HepG2 (cell line): ENCODE data around the gene ATPAF1. TPM values are rescaled to one million over a fixed set of nuclear protein-coding genes. Genes with fewer than 3 reads are reported as not detected.

Source experiments
- ATAC-seq: fragments of 200-7000 bp; cut with Tn5 transposase; 3 replicates; pipeline ENCODE4 v1.9.1; 2020; ENCODE audit warnings: mild to moderate bottlenecking, moderate library complexity
- BruUV-seq: library from RNA; stranded (reverse); fragments of 400-500 nt; replicated peaks from 2 replicates; lab custom pipeline; 2021; lab: Mats Ljungman, UMichigan
- CTCF ChIA-PET: fragments of 300-600 bp; formaldehyde crosslinking; extraction: SDS; loops from one replicate; lab custom pipeline; 2021; ENCODE audit warnings: low total read pairs, inconsistent platforms, low intra/inter-chr PET ratio; lab: Yijun Ruan, JAX
- POLR2A ChIA-PET: fragments of 350-600 bp; sonication (Branson Sonifier 250); formaldehyde crosslinking; loops from one replicate; lab custom pipeline; 2020; ENCODE audit warnings: antibody characterized with exemption, inconsistent platforms; lab: Yijun Ruan, JAX
- DNase-seq: peaks from one replicate; pipeline ENCODE4 v3.0.0-alpha.2; 2015; ENCODE audit warnings: low spot score
- FAIRE-seq: peaks from 3 replicates; lab custom pipeline; 2011; peaks lifted over from hg19 to GRCh38; lab: Jason Lieb, UNC
- H2AFZ ChIP-seq: one replicate; pipeline ENCODE4 v1.6.1; 2011; ENCODE audit warnings: low read length, inconsistent platforms
- H3K27ac ChIP-seq: fragments of 300-600 bp; 3 replicates; pipeline ENCODE4 v1.8.0; 2011; ENCODE audit warnings: mixed run types, mild to moderate bottlenecking, mixed read lengths, low read length, inconsistent platforms; ENCODE audit not compliant: insufficient read depth; ENCODE audit errors: extremely low read length
- H3K27me3 ChIP-seq, 2 experiments: fragments of 200-600 bp in 1 of 2; 2 replicates in 1 of 2; 3 replicates in 1 of 2; pipeline versions ENCODE4 v1.6.0 to v1.8.0; 2011; ENCODE audit warnings: low read length in 2 of 2, mild to moderate bottlenecking in 2 of 2, moderate library complexity in 2 of 2, inconsistent platforms in 1 of 2; ENCODE audit not compliant: insufficient read depth in 2 of 2, control insufficient read depth in 1 of 2
- H3K36me3 ChIP-seq, 2 experiments: fragments of 200-600 bp in 1 of 2; replicated peaks in 1 of 2; 2 replicates in 1 of 2; 3 replicates in 1 of 2; pipeline versions ENCODE4 v1.5.1 to v1.8.0; 2011; ENCODE audit warnings: low read length in 2 of 2, inconsistent platforms in 1 of 2; ENCODE audit not compliant: insufficient read depth in 2 of 2, control insufficient read depth in 1 of 2
- H3K4me1 ChIP-seq: 2 replicates; pipeline ENCODE4 v1.5.1; 2012; ENCODE audit warnings: low read length, inconsistent platforms; ENCODE audit not compliant: insufficient read depth
- H3K4me2 ChIP-seq: 2 replicates; pipeline ENCODE4 v1.6.0; 2011; ENCODE audit warnings: low read depth, low read length, inconsistent platforms
- H3K4me3 ChIP-seq, 3 experiments: fragments of 200-600 bp in 1 of 3; sonication (generic), shearing (Covaris generic) in 1 of 3; replicated peaks in 1 of 3; 2 replicates each; pipeline ENCODE4 v1.5.1; 2011 to 2016; ENCODE audit warnings: low read length in 3 of 3, inconsistent platforms in 2 of 3, low read depth in 2 of 3, mild to moderate bottlenecking in 2 of 3, control low read depth in 1 of 3, mixed read lengths in 1 of 3; ENCODE audit not compliant: insufficient read depth in 1 of 3
- H3K79me2 ChIP-seq: one replicate; pipeline ENCODE4 v1.6.1; 2011; ENCODE audit warnings: low read length, inconsistent platforms; ENCODE audit not compliant: insufficient read depth
- H3K9ac ChIP-seq: 2 replicates; pipeline ENCODE4 v1.6.0; 2011; ENCODE audit warnings: mild to moderate bottlenecking, low read depth, low read length, inconsistent platforms; ENCODE audit not compliant: insufficient read depth
- H3K9me3 ChIP-seq: 2 replicates; pipeline ENCODE4 v1.5.1; 2012; ENCODE audit warnings: mild to moderate bottlenecking, low read length
- H4K20me1 ChIP-seq: 2 replicates; pipeline ENCODE4 v1.6.0; 2011; ENCODE audit warnings: inconsistent platforms, mild to moderate bottlenecking, low read length, moderate library complexity; ENCODE audit not compliant: insufficient read depth
- ELF3 ChIP-seq: IDR thresholded peaks from 2 replicates; pipeline ENCODE4 v1.6.1; 2016; ENCODE audit warnings: missing genetic modification reagents, missing compliant biosample characterization
- FOXP1 ChIP-seq, 2 experiments: fragments of 450-650 bp in 1 of 2; IDR thresholded peaks; 2 replicates each; pipeline ENCODE4 v1.6.1; 2017 to 2018; ENCODE audit warnings: antibody characterized with exemption in 1 of 2
- GTF2F1 ChIP-seq: fragments of 150-350 bp; IDR thresholded peaks from 2 replicates; pipeline ENCODE4 v1.6.1; 2014; ENCODE audit warnings: low read length
- HOXA5 ChIP-seq: sonication (generic); formaldehyde crosslinking; IDR thresholded peaks from 2 replicates; pipeline ENCODE4 v1.4.0; 2020; ENCODE audit warnings: missing genetic modification reagents
- MED13 ChIP-seq: sonication (generic); formaldehyde crosslinking; IDR thresholded peaks from 2 replicates; pipeline ENCODE4 v1.5.0; 2020; ENCODE audit warnings: missing genetic modification reagents
- MTERF4 ChIP-seq: sonication (generic); formaldehyde crosslinking; IDR thresholded peaks from 2 replicates; pipeline ENCODE4 v1.8.0; 2023; ENCODE audit warnings: mild to moderate bottlenecking, missing genetic modification reagents
- ZNF296 ChIP-seq: sonication (generic); formaldehyde crosslinking; conservative IDR thresholded peaks from 2 replicates; pipeline ENCODE4 v1.5.0; 2020; ENCODE audit warnings: mild to moderate bottlenecking, missing genetic modification reagents
- ZNF530 ChIP-seq: sonication (generic); formaldehyde crosslinking; IDR thresholded peaks from 2 replicates; pipeline ENCODE4 v1.5.0; 2020; ENCODE audit warnings: low read depth, mild to moderate bottlenecking, missing genetic modification reagents
- WGBS: methylation state at CpG from one replicate; pipeline ENCODE4 v1.1.6; 2017; ENCODE audit warnings: low lambda C conversion rate; 5-methylcytosine and 5-hydroxymethylcytosine counted together
- in situ Hi-C: cut with HindIII; loops from 2 replicates; pipeline ENCODE4 v1.10.0; 2017; ENCODE audit warnings: low pct_unique_long_range_greater_than_20kb; ENCODE audit not compliant: extremely low pct_ligation_motif_present
- intact Hi-C: fragments of 100-400 bp; cut with micrococcal nuclease; formaldehyde crosslinking; loops from one replicate; pipeline ENCODE4 v1.10.0; 2022; ENCODE audit not compliant: unreplicated experiment
- polyA plus RNA-seq, 8 experiments: library from polyadenylated mRNA; depleted of rRNA in 3 of 8; stranded (reverse) in 7 of 8; unstranded in 1 of 8; fragments of >200 nt; fragmentation: Illumina TruSeq in 4 of 8; extraction: Trizol in 4 of 8; gene quantifications; 2 replicates each; pipeline versions ENCODE4 v1.2.1 to v1.2.3, GENCODE V29; 2011 to 2016; ENCODE audit warnings: low read depth in 4 of 8, missing spikeins in 1 of 8, mixed read lengths in 1 of 8; ENCODE audit not compliant: insufficient read depth in 1 of 8
- total RNA-seq, 5 experiments: library from RNA; depleted of rRNA; stranded (reverse); fragments of >200 nt; fragmentation: Illumina TruSeq; extraction: Trizol; gene quantifications; 2 replicates each; pipeline ENCODE4 v1.2.3, GENCODE V29; 2016; ENCODE audit warnings: low read depth in 1 of 5
- TF ChIP-seq, protein P1 (sequence below): sonication (generic); formaldehyde crosslinking; IDR thresholded peaks from 2 replicates; pipeline ENCODE4 v1.5.0; 2020; ENCODE audit warnings: missing genetic modification reagents
- TF ChIP-seq, protein P2 (sequence below): sonication (generic); formaldehyde crosslinking; IDR thresholded peaks from 2 replicates; pipeline ENCODE4 v1.9.0; 2022; ENCODE audit warnings: low read depth, missing genetic modification reagents

The ATPAF1 gene
- total and polyA plus RNA-seq, 2 of the 13 experiments (the other 11 are each of a cell fraction or from before 2014, with no cell fraction given): 66.6 to 76.7 TPM

DNA sequence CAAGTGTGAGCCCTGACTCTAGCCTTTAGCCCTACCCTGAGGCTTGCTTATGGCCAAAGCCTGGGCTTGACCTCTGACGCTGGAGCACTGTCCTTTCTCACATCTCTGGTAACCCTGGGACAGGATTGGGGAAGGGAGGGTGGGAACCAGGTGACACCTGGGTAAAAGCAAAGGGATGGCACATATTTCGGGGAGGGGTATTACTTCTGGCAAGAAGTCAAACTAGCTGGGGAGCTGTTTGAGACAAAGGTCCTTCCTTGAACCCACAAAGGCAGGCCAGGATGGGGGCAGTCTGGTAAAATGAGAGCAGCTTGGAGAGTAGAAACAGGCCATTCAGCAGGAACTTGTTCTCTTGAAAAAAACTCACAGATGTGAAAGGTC is 53.6 kb downstream of the ATPAF1 start:
- H3K4me2 ChIP-seq: no peak overlapping the region
- no peak for TF ChIP-seq ZNF296 (CRISPR knock-in tag)
- no peak for TF ChIP-seq MED13
- no peak for TF ChIP-seq ELF3 (CRISPR knock-in tag)
- TF ChIP-seq, protein P1, sequence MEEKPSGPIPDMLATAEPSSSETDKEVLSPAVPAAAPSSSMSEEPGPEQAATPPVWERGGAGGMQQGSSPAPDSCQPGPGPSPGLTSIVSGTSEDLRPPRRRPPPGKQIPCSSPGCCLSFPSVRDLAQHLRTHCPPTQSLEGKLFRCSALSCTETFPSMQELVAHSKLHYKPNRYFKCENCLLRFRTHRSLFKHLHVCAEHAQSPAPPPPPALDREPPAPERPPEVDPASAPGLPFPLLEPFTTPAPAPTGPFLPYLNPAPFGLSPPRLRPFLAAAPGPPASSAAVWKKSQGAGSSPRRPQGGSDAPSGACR (CRISPR knock-in tag): no peak
- no peak for TF ChIP-seq GTF2F1
- TF ChIP-seq MTERF4 (CRISPR knock-in tag): no peak
- no peak for TF ChIP-seq HOXA5 (CRISPR knock-in tag)
- TF ChIP-seq, protein P2, sequence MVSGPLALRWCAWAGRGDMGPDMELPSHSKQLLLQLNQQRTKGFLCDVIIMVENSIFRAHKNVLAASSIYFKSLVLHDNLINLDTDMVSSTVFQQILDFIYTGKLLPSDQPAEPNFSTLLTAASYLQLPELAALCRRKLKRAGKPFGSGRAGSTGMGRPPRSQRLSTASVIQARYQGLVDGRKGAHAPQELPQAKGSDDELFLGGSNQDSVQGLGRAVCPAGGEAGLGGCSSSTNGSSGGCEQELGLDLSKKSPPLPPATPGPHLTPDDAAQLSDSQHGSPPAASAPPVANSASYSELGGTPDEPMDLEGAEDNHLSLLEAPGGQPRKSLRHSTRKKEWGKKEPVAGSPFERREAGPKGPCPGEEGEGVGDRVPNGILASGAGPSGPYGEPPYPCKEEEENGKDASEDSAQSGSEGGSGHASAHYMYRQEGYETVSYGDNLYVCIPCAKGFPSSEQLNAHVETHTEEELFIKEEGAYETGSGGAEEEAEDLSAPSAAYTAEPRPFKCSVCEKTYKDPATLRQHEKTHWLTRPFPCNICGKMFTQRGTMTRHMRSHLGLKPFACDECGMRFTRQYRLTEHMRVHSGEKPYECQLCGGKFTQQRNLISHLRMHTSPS: no peak
- no peak for TF ChIP-seq FOXP1 (IDR thresholded peaks at IDR 0.05)
- TF ChIP-seq FOXP1 (CRISPR knock-in tag; IDR thresholded peaks at IDR 0.05): no peak
- TF ChIP-seq ZNF530 (CRISPR knock-in tag): no peak
- POLR2A ChIA-PET: interaction anchor here (6.2 kb wide), 1 partner anchor 10 kb away, joined by 79 read pairs; the partner anchor contains the start of gene MKNK1
- no peak overlapping the region for H3K9ac ChIP-seq
- H3K36me3 ChIP-seq: no peaks in the 10 kb centered on the region
- CTCF ChIA-PET: no interaction called here
- no peaks in the 10 kb centered on the region for H4K20me1 ChIP-seq
- intact Hi-C loops: loop anchor here (10.0 kb wide), 1 partner anchor 50 kb away; the partner anchor contains the start of gene ATPAF1
- 72% methylated on average over 2 of the region's 2 CpGs for WGBS
- in situ Hi-C loops: no loop called here
- H3K4me1 ChIP-seq: peaks cover 38% of the 10 kb centered on the region
- no peaks in the 10 kb centered on the region for H3K79me2 ChIP-seq
- DNase-seq: no peak
- H2AFZ ChIP-seq: no peak overlapping the region
- FAIRE-seq: no peak
- H3K27ac ChIP-seq: no peak overlapping the region
- no peaks in the 10 kb centered on the region for H3K9me3 ChIP-seq
- H3K4me3 ChIP-seq: no peak overlapping the region
- no peaks in the 10 kb centered on the region; a peak in 1 of 5 replicates for H3K27me3 ChIP-seq
- BruUV-seq: no TSS peak
- no peak for ATAC-seq
